GM19324 (cell line): ENCODE data around the gene FAS.

Experiments used
- ATAC-seq: cut with Tn5 transposase; IDR thresholded peaks from one replicate; pipeline ENCODE4 v1.9.1; 2021; ENCODE audit warnings: mild to moderate bottlenecking, moderate library complexity; ENCODE audit not compliant: unreplicated experiment, low FRiP score

Gene FAS

DNA sequence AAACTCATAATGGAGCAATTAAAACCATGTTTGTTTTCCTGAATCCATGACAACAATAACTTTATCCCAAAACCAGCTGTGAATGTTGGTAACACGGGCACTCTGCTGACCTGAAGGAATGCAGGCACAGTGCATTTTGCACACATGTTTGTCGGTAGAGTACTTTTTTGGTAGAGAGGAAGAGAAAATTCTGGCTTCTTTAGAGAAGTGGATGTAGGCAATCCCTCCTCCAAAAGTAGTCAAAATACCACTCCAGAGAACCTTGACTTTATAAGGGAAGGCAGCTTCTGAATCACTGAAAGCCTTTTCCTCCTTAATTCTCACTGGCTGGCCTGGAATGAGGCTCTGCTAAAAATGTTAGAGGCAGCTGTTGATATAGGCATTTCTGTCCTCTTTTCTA lies 22.2 kb upstream of the FAS start:
- ATAC-seq: no peak

GRCh38 chr10:88971221-88972061 lies 19.2 kb upstream of the FAS start:
- ATAC-seq: no peak

GRCh38 chr10:88974012-88974411 lies 16.6 kb upstream of the FAS start:
- ATAC-seq: no peak

DNA sequence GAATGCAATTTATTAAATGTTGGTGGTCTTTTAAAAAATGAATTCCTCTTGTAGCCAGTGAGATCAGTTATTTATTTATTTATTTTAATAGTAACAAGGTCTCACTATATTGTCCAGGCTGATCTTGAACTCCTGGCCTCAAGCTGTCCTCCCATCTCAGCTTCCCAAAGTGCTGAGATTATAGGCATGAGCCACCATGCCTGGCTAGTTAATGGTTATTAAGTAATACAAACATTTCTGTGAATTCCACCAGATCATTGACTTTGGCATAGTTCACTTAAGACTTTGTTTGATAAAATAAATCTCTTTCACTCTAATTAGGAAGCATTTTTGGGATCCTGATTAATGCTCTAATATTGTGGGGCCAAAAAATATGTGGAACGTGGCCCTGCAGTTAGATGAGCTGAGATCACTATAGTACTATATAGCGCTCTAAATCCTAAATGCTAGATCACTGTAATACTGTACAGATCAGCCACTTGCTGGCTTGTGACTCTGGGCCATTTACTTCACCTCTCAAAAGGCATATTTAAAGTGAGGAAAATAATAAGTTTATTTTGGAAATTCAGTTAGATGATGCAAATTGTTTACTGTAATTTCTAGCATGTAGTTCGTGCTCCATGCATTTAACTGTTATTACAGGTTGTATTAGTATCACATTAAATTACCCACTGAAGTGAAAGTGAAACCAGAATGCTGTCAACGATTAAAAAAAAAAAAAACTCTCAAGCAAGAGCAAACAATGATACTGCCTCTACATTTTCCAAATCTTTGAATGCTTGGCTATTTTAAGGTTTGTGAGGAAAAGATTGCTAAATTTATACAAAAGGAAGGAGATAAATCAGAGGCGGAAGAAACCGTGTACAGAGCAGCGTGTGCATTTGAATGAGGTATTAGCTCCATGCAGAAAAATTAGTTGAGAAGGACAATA lies 15.9 kb upstream of the FAS start:
- ATAC-seq: no peak

GRCh38 chr10:88975377-88975720 lies 15.2 kb upstream of the FAS start:
- ATAC-seq: no peak

- no peak for ATAC-seq
Measured at GRCh38 chr10:88978463-88978862, 12.1 kb upstream of the FAS start.

DNA sequence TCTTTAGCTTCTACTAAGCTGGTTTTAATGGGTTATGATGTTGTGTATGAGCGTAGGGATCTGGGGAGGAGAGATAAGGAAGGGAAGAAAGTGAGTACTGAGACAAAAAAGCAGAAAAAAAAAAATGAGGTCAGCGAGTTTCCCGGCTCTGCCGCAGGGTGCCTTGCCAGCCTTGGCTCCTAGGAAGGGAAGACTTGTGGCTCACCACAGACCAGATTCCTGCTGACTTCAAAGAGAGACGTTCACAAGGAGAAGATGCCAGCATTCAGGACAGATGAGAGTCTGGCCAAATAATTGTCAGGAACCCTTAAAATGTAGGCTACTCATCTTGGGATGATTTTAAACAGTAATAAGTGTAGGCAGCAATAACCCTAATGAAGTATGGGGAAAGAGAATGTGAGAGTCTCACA lies 11.4 kb upstream of the FAS start:
- ATAC-seq: no peak

DNA sequence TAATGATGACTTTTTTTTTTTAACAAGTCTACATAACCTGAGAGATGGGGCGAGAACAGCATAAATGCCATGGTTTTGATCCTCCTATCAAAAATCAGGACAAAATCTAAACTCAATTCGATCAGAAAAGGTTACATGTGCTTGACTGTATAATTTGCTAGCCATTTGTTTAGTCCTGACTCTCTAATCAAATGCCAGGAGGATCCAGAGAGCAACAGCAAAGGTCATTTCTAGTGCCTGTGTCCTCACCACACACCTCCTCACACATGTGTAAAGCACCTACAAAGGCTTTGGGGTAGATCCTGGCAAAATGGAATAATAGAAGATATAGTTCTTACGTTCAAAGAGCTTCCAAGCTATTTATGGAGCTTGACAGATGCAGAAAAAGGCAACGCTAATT lies 11.0 kb upstream of the FAS start:
- ATAC-seq: no peak

DNA sequence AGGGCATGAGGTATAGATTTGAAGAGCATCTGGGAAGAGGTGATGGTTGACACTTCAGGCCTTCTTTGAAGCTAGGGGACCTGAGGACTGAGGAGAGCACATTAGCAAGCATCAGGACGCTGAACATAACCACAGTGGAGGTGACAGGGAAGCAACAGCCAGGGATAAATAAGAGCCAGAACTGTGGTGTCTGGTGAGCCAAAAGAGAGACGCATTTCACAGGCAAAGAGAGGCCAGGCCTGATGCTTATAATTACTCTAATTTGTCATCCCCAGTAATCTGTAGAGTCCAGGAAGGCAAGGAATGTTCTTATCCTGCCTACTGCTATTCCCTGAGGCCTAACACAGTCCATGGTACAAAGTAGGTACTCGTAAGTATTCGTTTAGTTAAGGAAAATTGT lies 10.4 kb upstream of the FAS start:
- ATAC-seq: no peak

- ATAC-seq: no peak
Measured at GRCh38 chr10:88980800-88981199, 9.8 kb upstream of the FAS start.

DNA sequence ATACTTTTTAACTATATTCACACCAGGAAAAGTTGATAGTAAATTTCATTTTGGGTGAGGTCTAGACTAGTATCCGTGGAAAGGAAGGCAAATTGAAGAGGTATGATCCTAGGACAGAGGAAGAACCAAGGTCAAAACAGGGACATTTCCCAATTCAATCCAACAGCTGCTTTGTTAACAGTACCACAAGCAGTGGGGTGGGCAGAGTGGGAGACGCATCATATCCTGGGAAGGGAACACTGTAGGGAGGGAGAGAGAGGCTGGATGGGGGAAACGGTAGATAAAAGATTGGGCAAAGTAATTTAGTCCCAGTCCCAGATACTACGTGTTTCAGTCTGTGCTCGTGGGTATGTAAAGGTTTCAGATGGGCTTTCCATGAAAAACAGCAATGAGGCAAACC lies 9.2 kb upstream of the FAS start:
- ATAC-seq: no peak

GRCh38 chr10:88982366-88982765 lies 8.2 kb upstream of the FAS start:
- no peak for ATAC-seq

DNA sequence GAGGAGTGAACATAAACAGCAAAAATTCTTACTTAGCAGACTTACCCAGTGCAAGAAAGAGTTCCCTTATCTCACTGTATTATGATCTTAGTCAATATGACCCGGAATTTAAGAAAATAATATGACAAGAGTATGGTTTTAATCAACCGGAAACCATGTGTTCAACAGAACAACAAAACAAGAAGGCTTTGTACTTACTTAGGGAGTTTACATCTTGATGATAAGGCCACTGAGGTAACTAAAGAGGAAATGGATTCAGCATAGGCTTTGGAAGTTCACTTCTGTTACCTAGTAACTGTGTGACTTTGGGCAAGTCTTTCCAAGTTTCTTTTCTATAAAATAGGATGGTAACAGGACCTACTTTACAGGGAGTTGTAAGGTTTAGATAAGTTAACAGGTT lies 7.4 kb upstream of the FAS start:
- no peak for ATAC-seq

DNA sequence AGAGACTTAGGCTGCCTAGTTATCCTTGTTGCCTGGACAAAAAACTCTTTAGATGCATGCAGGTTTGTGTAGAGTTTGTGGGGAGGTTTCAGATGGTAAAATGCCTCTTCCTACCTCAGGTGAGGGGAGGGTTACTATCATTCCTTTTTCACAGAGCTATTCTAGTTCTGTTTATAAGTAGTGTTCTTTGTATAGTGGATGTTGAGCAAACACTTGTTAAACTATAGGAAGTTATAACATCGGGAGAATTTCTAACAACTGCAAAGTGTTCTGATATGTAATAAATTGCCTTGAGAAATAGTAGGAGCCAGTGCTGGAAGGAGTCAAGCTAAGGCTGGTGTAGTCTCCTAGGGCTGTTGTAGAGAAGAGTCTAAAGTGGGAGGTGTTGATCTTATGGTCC lies 6.7 kb upstream of the FAS start:
- ATAC-seq: no peak

DNA sequence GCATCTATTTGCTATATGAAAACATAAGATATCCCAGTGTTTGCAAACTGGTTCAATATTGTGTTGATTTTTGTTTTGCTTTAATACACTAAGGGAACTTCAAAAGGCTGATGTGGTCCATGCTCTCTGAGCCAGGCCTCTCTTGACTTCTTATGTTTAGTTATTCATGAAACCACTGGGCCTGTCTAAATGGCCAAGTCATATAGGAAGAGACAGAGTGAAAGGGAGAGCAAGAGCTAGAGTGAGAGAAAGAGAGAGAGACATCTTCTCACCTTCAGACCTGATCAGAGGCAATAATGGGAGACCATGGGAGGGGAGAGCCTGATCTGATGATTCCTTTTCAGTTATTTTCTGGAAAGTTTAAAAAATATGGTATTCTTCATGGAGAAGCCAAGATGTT lies 6.1 kb upstream of the FAS start:
- no peak for ATAC-seq

DNA sequence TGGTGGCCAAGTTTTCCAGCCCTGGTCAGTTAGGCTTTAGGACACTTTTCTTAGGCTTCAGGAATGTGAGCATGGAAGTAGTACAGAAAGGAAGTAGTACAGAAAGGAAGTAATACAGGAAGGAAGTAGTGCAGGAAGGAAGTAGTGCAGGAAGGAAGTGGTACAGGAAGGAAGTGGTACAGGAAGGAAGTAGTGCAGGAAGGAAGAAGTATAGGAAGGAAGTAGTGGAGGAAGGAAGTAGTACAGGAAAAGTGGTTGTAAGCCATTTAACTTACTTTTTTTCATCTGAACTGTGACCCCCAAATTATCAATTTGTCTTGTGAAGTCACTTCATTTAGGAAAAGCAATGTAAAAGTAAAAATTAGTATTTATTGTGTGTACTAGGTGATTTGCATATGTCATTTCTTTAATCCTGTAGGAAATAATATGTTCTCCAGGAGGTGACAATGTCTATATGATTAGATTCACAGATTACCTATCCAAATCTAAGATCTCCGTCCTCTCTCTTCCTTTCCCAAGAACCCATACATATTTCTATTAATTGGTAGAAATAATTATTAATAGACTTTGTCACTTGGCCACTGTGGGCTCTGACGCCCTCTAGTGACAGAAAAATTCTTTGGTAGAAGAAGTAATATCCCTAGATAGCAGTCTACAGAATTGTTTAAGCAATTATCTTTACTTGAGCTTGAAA lies 3.9 kb upstream of the FAS start:
- ATAC-seq: no peak

GRCh38 chr10:88987243-88987725 lies 3.3 kb upstream of the FAS start:
- no peak for ATAC-seq

DNA sequence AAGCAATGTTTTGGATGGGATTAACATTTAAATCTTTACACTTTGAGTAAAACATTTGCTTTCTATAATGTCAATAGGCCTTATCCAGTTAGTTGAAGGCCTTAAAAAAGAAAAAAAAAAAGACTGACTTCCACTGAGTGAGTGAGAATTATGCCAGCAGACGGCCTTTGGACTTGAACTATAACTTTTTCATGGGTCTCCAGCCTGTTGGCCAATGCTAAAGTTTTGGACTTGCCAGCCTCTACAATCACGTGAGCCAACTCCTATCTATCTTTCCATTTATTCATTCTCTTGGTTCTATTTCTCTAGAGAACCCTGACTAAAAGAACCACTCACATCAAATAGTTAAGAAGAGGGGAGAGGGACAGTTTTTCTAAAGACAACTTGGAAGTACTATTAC lies 2.8 kb upstream of the FAS start:
- no peak for ATAC-seq

DNA sequence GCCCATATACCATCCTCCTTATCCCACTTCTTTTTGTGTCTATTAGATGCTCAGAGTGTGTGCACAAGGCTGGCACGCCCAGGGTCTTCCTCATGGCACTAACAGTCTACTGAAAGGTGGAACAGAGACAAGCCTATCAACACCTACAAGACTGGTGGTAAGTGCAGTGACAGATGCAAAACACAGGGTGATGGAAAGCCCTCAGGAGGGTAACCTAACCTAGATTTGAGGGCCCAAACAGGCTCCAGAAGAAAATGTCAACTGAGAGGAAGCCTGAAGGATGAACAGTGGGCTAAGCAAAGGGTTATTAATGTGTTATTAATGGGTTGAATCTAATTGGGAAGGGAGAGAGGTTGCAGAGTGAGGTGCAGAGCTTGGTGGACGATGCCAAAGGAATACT lies 1.2 kb upstream of the FAS start:
- no peak for ATAC-seq

DNA sequence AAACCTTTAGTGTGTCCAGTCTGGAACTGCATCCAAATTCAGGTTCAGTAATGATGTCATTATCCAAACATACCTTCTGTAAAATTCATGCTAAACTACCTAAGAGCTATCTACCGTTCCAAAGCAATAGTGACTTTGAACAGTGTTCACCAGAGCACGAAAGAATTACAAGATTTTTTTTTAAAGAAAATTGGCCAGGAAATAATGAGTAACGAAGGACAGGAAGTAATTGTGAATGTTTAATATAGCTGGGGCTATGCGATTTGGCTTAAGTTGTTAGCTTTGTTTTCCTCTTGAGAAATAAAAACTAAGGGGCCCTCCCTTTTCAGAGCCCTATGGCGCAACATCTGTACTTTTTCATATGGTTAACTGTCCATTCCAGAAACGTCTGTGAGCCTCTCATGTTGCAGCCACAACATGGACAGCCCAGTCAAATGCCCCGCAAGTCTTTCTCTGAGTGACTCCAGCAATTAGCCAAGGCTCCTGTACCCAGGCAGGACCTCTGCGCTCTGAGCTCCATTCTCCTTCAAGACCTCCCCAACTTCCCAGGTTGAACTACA lies 694 bp upstream of the FAS start:
- ATAC-seq: peak; percentile 10
